Kidney (tissue), 22 donors: ENCODE results near the gene IGSF11. TPM values are rescaled to one million over a fixed set of nuclear protein-coding genes. Genes with fewer than 3 reads are reported as not detected.
"Not testable (repeated sequence)": the region's sequence is repeated elsewhere in the genome, so short reads cannot be mapped to it uniquely, and the experiment has no call there.

Experiments
- DNase-seq, 5 donors: peaks; one replicate each; pipeline ENCODE4 v3.0.0-alpha.2; 2013 to 2020
- FAIRE-seq: peaks from 2 replicates; lab custom pipeline; 2012; peaks lifted over from hg19 to GRCh38; lab: Jason Lieb, UNC
- H3K27ac ChIP-seq, 2 donors: one replicate each; pipeline ENCODE4 v1.7.0; 2013; ENCODE audit warnings: low read depth in 2 of 2, low read length in 2 of 2, inconsistent platforms in 1 of 2
- H3K27me3 ChIP-seq: one replicate; pipeline ENCODE4 v1.7.1; 2013; ENCODE audit warnings: low read length, inconsistent platforms; ENCODE audit not compliant: control insufficient read depth, insufficient read depth
- H3K36me3 ChIP-seq, 3 donors: one replicate each; pipeline versions ENCODE4 v1.7.0 to v1.7.1; 2013; ENCODE audit warnings: low read length in 3 of 3, control low read depth in 1 of 3, inconsistent platforms in 1 of 3; ENCODE audit not compliant: insufficient read depth in 3 of 3, control insufficient read depth in 2 of 3
- H3K4me1 ChIP-seq, 3 donors: one replicate each; pipeline versions ENCODE4 v1.7.0 to v1.7.1; 2013; ENCODE audit warnings: low read length in 3 of 3, inconsistent platforms in 1 of 3, low read depth in 1 of 3; ENCODE audit not compliant: control insufficient read depth in 2 of 3, insufficient read depth in 2 of 3
- H3K4me3 ChIP-seq, 3 donors: one replicate each; pipeline versions ENCODE4 v1.7.0 to v1.8.1; 2013; ENCODE audit warnings: low read length in 3 of 3, control low read depth in 1 of 3, inconsistent platforms in 1 of 3
- H3K9ac ChIP-seq, 3 donors: one replicate each; pipeline versions ENCODE4 v1.7.0 to v1.7.1; 2013; ENCODE audit warnings: low read length in 3 of 3, control low read depth in 1 of 3, inconsistent platforms in 1 of 3
- H3K9me3 ChIP-seq, 3 donors: one replicate each; pipeline versions ENCODE4 v1.7.0 to v1.7.1; 2013; ENCODE audit warnings: low read length in 3 of 3, control low read depth in 1 of 3, inconsistent platforms in 1 of 3; ENCODE audit not compliant: control insufficient read depth in 2 of 3, insufficient read depth in 1 of 3
- intact Hi-C: fragments of 100-400 bp; cut with DNase I; formaldehyde crosslinking; loops from one replicate; pipeline ENCODE4 v1.11.1; 2022
- long read RNA-seq, 10 donors: library from polyadenylated mRNA in 1 of 10; unstranded in 1 of 10; transcript quantifications; one replicate each; pipeline ENCODE4 v2.0.0 and lab custom pipeline, GENCODE V29; 2021 to 2026
- polyA plus RNA-seq: library from polyadenylated mRNA; stranded (reverse); fragments of 350-450 nt; fragmentation: Illumina TruSeq; extraction: RNeasy Lipid Tissue Mini Kit (QIAGEN cat#74804); gene quantifications from one replicate; pipeline ENCODE4 v1.2.3, GENCODE V29; 2014; ENCODE audit warnings: low read depth, low replicate concordance; ENCODE audit not compliant: insufficient read depth
- total RNA-seq: library from RNA; stranded (reverse); fragmentation: NEBNext Ultra II Directional; extraction: Animal tissue kit (Norgen Biotek cat#: 25700); gene quantifications from one replicate; pipeline ENCODE4 v1.2.1, GENCODE V29; 2021
- TF ChIP-seq, protein P1 (sequence below): IDR thresholded peaks from 3 replicates; pipeline ENCODE4 v1.5.1; 2012; ENCODE audit warnings: mild to moderate bottlenecking, moderate library complexity, borderline replicate concordance; ENCODE audit not compliant: insufficient read depth; ENCODE audit errors: extremely low read depth
- donor health status: control.
- donor health status: control.
- donor health status: control.
- donor health status: control.
- donor health status: control.
- donor health status: DM: yes; HTN: yes; CAD: no.
- donor health status: Normal renal cell carcinoma (clear cell type).

The IGSF11 gene, protein sequence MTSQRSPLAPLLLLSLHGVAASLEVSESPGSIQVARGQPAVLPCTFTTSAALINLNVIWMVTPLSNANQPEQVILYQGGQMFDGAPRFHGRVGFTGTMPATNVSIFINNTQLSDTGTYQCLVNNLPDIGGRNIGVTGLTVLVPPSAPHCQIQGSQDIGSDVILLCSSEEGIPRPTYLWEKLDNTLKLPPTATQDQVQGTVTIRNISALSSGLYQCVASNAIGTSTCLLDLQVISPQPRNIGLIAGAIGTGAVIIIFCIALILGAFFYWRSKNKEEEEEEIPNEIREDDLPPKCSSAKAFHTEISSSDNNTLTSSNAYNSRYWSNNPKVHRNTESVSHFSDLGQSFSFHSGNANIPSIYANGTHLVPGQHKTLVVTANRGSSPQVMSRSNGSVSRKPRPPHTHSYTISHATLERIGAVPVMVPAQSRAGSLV
- 1.3 TPM for total RNA-seq
- polyA plus RNA-seq = 6.7 TPM
- long read RNA-seq, donor 1, partial matches to known transcripts = 0 of 1 reads
- long read RNA-seq, donor 1, other reads (novel, unspliced or antisense) = 0 of 1 reads
- long read RNA-seq, donor 2, partial matches to known transcripts = 0 of 1 reads
- long read RNA-seq, donor 2, other reads (novel, unspliced or antisense) = 0 of 1 reads
- long read RNA-seq, donor 3 = 0 reads
- long read RNA-seq, donor 4, partial matches to known transcripts = 0 of 1 reads
- long read RNA-seq, donor 4, other reads (novel, unspliced or antisense) = 0 of 1 reads
- long read RNA-seq, donor 5 = 0 reads
- long read RNA-seq, donor 6 = 0 reads
- long read RNA-seq, donor 7 = 0 reads
- long read RNA-seq, donor 8 = 0 reads
- long read RNA-seq, donor 9, partial matches to known transcripts = 0 of 1 reads
- long read RNA-seq, donor 9, other reads (novel, unspliced or antisense) = 0 of 1 reads
- long read RNA-seq, donor 10 = 0 reads

DNA sequence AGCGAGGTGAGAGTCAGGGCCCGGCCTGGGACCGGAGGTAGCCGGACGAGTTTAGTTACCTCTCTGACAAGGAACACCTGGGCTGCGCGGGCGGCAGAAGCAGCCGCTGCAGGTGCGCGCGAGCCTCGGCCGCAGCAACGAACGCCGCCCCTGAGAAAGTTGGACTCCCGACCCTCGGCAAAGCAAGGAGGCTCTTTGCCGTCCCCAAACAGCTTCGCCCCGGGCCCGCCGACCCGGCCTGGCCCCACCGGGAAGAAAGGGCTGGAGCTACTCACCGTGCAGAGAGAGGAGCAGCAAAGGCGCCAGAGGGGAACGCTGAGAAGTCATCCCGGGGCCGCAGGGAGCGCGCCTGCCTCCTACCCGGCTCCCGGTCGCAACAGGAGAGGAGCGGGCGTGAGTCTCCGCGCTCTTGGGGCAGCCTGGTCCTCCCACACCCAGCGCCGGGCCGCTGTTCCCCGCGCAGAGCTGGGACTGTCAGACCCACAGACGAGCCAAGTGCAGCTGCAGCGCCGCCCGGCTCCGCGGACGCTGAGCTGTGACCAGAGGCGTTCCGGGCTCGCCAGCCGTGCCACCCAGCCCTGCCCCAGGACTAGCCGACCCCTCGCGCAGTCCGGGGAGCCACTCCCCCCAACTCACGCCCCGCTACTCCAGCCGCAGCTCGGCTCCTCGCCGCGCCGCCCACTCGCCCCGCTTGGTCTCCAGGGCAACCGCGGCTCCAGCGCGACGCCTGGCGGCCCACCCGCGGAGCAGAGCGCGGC is at the start of gene IGSF11:
Gene IGSF11 (minus strand): TSS at position 591 of the 758 bp plus-strand sequence. CDS start 264 bp downstream, at position 327.
- intact Hi-C loops = no loop called here
- peak within 1 kb of the TSS in 1 of 2 donors; percentile 38 for H3K27ac ChIP-seq
- peak; percentile 87 to 94 (median 92) for DNase-seq
- TF ChIP-seq, protein P1, sequence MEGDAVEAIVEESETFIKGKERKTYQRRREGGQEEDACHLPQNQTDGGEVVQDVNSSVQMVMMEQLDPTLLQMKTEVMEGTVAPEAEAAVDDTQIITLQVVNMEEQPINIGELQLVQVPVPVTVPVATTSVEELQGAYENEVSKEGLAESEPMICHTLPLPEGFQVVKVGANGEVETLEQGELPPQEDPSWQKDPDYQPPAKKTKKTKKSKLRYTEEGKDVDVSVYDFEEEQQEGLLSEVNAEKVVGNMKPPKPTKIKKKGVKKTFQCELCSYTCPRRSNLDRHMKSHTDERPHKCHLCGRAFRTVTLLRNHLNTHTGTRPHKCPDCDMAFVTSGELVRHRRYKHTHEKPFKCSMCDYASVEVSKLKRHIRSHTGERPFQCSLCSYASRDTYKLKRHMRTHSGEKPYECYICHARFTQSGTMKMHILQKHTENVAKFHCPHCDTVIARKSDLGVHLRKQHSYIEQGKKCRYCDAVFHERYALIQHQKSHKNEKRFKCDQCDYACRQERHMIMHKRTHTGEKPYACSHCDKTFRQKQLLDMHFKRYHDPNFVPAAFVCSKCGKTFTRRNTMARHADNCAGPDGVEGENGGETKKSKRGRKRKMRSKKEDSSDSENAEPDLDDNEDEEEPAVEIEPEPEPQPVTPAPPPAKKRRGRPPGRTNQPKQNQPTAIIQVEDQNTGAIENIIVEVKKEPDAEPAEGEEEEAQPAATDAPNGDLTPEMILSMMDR = peak; percentile 65
- H3K36me3 ChIP-seq = no peaks in the 10 kb centered on the region
- H3K27me3 ChIP-seq = no peaks in the 10 kb centered on the region
- H3K4me3 ChIP-seq = peak within 1 kb of the TSS; percentile 44 to 74 (median 74)
- H3K9ac ChIP-seq = peak within 1 kb of the TSS in 2 of 3 donors; percentile 38 to 46
- FAIRE-seq = no peak
- H3K4me1 ChIP-seq = no peaks in the 10 kb centered on the region
- H3K9me3 ChIP-seq = peaks cover 0 to 2% (median 0%) of the 10 kb centered on the region in 3 donors

DNA sequence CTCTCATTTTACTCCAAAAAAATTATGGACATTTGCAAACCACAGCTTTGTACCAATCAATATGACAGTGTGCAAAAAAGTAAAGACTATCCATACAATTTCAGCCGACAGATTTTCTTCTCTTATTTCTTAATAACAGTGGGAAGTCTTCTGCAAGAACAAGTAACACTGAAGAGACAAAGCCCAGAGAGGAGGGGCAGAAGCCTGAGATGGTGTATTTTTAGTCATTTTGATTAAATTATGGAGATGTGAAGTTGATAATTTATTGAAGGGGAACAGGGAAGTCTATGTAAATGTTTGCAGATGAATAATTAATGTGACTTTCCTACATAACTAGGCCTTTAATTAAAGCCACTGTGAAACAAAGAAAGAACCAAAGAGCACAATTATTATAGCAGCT is 45.7 kb upstream of the IGSF11 start:
- TF ChIP-seq, protein P1 = no peak
- H3K4me1 ChIP-seq = no peaks in the 10 kb centered on the region
- H3K27me3 ChIP-seq = no peaks in the 10 kb centered on the region
- peaks cover 0 to 5% (median 0%) of the 10 kb centered on the region in 3 donors for H3K9me3 ChIP-seq
- FAIRE-seq = no peak
- intact Hi-C loops = no loop called here
- H3K36me3 ChIP-seq = no peaks in the 10 kb centered on the region
- no peak overlapping the region for H3K27ac ChIP-seq
- no peak overlapping the region for H3K4me3 ChIP-seq
- no peak for DNase-seq
- H3K9ac ChIP-seq = no peak overlapping the region

DNA sequence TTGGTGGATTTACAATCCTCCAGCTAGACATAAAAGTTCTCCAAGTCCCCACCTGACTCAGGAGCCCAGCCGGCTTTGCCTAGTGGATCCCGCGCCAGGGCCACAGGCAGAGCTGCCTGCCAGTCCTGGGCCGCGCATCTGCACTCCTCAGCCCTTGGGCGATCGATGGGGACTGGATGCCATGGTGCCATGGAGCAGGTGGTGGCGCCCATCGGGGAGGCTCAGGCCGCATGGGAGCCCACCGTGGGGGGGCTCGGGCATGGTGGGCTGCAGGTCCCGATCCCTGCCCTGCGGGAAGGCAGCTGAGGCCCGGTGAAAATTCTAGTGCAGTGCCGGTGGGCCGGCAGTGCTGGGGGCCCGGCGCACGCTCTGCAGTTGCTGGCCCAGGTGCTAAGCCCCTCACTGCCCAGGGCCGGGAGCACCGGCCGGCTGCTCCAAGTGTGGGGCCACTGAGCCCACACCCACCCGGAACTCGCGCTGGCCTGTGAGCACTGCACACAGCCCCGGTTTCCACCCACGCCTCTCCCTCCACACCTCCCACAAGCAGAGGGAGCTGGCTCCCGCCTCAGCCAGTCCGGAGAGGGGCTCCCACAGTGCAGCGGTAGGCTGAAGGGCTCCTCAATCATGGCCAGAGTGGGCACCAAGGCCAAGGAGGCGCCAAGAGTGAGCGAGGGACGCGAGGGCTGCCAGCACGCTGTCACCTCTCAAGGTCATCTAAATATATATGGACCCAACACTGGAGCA is 38.8 kb upstream of the IGSF11 start:
- H3K4me3 ChIP-seq = no peak overlapping the region
- H3K27me3 ChIP-seq = no peaks in the 10 kb centered on the region
- H3K27ac ChIP-seq = no peak overlapping the region
- intact Hi-C loops = no loop called here
- no peaks in the 10 kb centered on the region for H3K4me1 ChIP-seq
- no peak for FAIRE-seq
- DNase-seq = peak in 1 of 5 donors; percentile 54
- TF ChIP-seq, protein P1 = no peak
- H3K9me3 ChIP-seq = peaks cover 0 to 5% (median 0%) of the 10 kb centered on the region in 3 donors
- H3K9ac ChIP-seq = no peak overlapping the region
- no peaks in the 10 kb centered on the region for H3K36me3 ChIP-seq

GRCh38 chr3:119072451-119072850 is 37.8 kb upstream of the IGSF11 start:
- H3K9ac ChIP-seq, intact Hi-C loops, H3K4me3 ChIP-seq, H3K9me3 ChIP-seq, FAIRE-seq, H3K36me3 ChIP-seq, H3K4me1 ChIP-seq, H3K27me3 ChIP-seq, H3K27ac ChIP-seq: not testable (repeated sequence)
- peak in 1 of 5 donors; percentile 17 for DNase-seq
